ENCODE measurements around the gene MAD2L2.

DNA sequence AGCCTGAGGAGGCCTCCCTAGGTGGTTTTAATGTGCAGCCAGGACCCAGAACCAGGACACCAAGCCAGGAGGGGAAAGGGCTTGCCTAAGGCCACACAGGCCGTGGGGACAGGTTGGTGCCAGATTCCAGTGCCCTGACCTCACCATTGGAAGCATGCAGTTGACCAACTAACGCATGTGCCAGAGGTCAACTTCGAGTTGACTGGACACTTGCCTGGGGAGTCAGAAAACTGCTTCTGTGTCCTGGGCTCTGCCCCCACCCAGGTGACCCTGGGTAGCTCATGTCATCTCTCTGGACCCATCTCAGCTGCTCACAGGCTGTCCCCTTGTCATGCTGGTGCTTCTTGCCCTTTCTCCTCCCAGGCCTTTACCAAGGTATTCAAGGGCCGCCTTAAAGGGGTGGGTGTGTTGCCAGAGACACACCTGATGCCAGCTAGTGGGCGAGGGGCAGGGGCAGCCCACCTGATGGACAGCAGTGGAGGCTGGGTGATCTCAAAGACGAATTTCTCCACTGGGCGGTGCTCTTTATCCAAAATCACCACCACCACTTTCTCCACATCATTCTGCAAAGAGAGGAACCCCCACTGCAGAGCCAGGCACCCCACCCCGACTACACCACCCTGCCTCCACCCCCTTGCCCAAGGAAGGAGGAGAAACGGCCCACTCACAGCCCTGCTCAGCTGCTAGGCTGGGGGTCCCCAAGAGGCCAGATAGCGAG, 4.4 kb downstream of the MAD2L2 start:
- TF ChIP-seq POLR2A (IDR thresholded peaks at IDR 0.05) = no peak
- no peak for TF ChIP-seq EP300 (IDR thresholded peaks at IDR 0.05)
- no peak for TF ChIP-seq POLR2AphosphoS5 (IDR thresholded peaks at IDR 0.05)

All from upper lobe of left lung (tissue), 4 donors.